ENCODE measurements around the gene FHIT.

GRCh38 chr3:61200270-61200669 is 51.0 kb downstream of the FHIT start:
- TF ChIP-seq, protein P1, sequence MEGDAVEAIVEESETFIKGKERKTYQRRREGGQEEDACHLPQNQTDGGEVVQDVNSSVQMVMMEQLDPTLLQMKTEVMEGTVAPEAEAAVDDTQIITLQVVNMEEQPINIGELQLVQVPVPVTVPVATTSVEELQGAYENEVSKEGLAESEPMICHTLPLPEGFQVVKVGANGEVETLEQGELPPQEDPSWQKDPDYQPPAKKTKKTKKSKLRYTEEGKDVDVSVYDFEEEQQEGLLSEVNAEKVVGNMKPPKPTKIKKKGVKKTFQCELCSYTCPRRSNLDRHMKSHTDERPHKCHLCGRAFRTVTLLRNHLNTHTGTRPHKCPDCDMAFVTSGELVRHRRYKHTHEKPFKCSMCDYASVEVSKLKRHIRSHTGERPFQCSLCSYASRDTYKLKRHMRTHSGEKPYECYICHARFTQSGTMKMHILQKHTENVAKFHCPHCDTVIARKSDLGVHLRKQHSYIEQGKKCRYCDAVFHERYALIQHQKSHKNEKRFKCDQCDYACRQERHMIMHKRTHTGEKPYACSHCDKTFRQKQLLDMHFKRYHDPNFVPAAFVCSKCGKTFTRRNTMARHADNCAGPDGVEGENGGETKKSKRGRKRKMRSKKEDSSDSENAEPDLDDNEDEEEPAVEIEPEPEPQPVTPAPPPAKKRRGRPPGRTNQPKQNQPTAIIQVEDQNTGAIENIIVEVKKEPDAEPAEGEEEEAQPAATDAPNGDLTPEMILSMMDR (IDR thresholded peaks at IDR 0.05), result no peak
- TF ChIP-seq POLR2A (IDR thresholded peaks at IDR 0.05), result no peak
- TF ChIP-seq EP300 (IDR thresholded peaks at IDR 0.05), result no peak
